ENCODE results near the gene USP36. TPM values are rescaled to one million over a fixed set of nuclear protein-coding genes. Genes with fewer than 3 reads are reported as not detected.

USP36 gene
- total RNA-seq, 1 donor from 2014 or later, result 18.8 TPM

DNA sequence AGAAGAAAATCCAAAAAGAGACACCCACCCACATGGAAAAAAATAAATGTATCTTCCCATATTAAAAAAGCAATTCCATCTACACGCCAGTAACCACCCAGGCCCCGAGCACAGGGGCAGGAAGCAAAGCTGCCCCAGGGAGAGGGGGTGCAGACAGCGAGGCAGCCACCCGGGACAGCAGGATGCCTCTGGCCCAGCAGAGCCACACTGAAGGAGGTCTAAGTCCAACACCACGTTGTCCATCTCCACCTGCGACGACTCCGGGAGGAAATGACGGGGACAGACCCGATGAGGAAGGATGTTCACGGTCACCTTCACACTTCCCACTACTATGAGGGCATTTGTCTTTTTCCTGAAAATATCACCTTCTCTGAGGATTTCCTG lies 44.1 kb downstream of the USP36 start:
- DNase-seq (ENCODE audit: low spot score in 2 of 2) (no peak), FAIRE-seq (no peak)

DNA sequence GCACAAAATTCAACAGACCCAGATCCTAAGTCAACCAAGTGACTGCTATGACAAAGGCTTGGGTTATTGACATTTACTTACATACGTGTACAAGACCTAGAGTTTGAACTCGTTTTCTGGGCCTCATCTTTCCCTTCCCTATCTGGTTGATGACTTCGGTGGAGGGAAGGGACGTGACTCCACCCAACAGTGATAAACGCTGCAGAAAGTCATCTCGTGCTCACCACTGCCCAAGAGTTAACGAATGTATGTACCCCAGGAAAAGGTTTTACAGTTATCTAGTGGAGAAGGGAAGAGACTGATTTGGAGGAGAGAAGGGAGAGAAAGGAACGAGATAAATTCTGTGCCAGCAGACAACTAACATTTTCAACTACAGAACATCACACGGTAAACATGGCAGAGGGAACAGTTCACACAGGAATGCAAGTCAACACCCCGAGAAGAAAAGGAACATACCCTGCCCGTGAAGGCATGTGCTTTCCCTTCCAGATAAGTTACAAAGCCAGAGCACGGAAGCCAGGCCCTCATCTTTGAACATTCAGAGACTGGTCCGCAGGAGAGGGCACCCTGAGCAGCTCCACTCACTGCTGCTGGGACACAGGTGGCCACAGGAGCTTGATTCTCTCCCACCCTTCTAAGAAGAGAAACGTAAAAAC lies 44.6 kb downstream of the USP36 start:
- FAIRE-seq (no peak), DNase-seq (ENCODE audit: low spot score in 2 of 2) (no peak)

DNA sequence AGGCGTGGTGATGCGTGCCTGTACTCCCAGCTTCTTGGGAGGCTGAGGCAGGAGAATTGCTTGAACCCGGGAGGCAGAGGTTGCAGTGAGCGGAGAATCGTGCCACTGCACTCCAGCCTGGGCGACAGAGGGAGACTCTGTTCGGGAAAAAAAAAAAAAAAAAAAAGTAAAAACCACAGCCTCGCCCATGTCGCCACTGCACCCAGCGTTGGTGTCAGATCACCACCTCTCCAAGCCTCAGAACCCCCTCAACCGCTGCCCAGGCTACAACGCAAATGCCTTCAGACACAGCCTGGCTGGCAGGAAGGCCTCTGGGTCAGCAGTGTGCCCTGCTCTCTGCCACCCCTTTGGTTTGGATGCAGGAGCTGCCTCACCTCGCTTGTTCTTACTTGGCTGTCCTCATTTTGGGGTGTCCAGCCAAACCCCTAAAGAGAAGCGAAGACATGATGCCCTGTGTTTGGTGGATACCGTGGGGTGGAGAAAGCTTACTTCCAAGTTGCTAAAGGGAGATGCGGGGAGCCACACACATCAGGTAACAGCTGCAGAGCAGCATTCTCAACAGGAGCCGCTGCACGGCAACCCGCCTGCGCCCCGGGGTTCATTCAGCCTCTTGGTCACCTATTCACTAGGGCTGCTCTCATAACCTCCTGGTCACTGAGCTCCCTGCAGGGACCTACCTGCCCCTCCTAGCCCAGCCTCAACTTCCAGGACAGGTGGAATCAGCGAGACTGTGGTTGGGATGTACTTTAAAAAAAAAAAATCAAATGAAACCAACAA lies 45.6 kb downstream of the USP36 start:
- FAIRE-seq (no peak), DNase-seq (ENCODE audit: low spot score in 2 of 2) (no peak)

- DNase-seq (ENCODE audit: low spot score in 2 of 2), result no peak
- no peak for FAIRE-seq
These were observed 46.2 kb downstream of the USP36 start for GRCh38 chr17:78794399-78794798.

DNA sequence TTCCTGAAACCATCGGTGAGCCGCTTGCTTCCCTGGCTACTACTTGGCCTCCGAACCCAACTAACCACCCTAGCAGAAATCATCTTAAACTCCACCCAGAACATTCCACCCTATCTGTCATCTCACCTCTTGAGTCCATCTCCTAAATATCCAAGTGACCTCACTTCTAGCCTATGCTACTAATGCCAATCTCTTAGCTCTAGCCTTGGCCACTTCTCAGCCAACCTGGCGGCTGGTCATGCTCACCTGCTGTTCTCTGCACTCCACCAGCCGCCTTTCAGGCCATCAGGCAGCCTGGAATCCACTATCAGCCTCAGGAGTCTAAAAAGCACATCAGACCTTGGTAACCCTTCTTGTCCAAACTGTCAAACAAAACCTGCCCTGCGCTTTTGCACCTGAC lies 46.6 kb downstream of the USP36 start:
- FAIRE-seq (no peak), DNase-seq (ENCODE audit: low spot score in 2 of 2) (no peak)

GRCh38 chr17:78793415-78793814 lies 47.2 kb downstream of the USP36 start:
- no peak for FAIRE-seq
- DNase-seq (ENCODE audit: low spot score in 2 of 2), result no peak

- DNase-seq (ENCODE audit: low spot score in 2 of 2) (no peak), FAIRE-seq (no peak)
These were observed 48.5 kb downstream of the USP36 start for GRCh38 chr17:78791840-78792709.

- DNase-seq (ENCODE audit: low spot score in 2 of 2) (no peak), FAIRE-seq (no peak)
These were observed 50.1 kb downstream of the USP36 start for GRCh38 chr17:78790552-78790951.

GRCh38 chr17:78789663-78790181 lies 50.9 kb downstream of the USP36 start:
- FAIRE-seq (no peak), DNase-seq (ENCODE audit: low spot score in 2 of 2) (no peak)

- FAIRE-seq, result no peak
- no peak for DNase-seq (ENCODE audit: low spot score in 2 of 2)
These were observed 51.4 kb downstream of the USP36 start for GRCh38 chr17:78789149-78789662.

DNA sequence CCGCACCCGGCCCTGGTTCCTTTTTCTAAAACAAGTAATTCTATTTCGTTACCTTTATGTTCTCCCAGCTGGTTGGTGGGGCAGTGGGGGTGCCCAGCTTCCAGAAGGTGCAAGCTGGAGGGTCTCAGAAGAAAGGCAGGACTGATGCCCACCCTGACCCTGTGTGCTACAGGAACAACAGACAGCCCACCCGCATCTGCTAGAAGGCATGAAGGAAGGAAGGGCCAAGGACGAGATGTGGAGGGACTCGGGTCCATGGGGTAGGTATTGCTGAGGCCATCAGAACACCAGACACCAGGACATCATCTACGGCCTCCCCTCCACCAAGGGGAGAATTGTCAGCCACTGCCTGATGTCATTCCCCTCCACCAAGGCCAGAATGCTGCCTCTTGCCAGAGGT lies 52.2 kb downstream of the USP36 start:
- no peak for FAIRE-seq

DNA sequence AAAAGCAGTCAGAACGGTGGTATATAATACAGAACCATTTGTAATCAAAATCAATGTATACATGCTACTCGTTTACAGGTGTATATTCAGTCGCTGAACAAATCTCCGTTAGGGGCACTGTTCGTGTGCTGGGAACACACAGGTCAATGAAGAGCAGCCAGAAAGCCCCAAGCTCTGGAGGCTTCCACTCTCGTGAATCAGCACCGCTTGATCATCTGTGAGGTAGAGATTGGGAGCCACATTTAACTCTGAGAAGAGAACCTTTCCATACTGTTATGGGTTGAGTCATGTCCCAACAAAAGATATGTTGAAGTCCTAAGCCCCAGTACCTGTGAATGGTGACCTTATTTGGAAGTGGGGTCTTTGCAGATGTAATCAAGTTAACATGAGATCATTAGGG lies 53.2 kb downstream of the USP36 start:
- FAIRE-seq (no peak), DNase-seq (ENCODE audit: low spot score in 2 of 2) (no peak)

More for the DNA sequence above, 52.2 kb downstream of the USP36 start:
- DNase-seq (ENCODE audit: low spot score in 2 of 2), result no peak

DNA sequence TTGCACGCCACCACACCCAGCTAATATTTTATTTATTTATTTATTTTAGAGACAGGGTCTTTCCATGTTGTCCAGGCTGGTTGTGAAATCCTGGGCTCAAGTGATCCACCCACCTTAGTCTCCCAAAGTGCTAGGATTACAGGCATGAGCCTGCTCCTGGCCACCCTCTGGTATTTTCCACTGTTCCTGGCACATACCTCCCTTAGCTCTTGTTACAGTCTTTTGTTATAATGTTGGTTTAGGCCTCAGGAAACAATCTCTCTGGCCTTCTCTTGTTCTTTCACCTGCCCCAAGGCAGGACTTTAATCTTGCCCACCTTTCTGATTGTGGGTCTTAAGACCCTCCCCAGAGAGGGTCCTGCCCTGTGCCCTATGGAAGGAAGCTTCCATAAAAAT lies 55.0 kb downstream of the USP36 start:
- no peak for DNase-seq (ENCODE audit: low spot score in 2 of 2)
- FAIRE-seq, result no peak

GRCh38 chr17:78785011-78785662 lies 55.5 kb downstream of the USP36 start:
- no peak for FAIRE-seq
- no peak for DNase-seq (ENCODE audit: low spot score in 2 of 2)

DNA sequence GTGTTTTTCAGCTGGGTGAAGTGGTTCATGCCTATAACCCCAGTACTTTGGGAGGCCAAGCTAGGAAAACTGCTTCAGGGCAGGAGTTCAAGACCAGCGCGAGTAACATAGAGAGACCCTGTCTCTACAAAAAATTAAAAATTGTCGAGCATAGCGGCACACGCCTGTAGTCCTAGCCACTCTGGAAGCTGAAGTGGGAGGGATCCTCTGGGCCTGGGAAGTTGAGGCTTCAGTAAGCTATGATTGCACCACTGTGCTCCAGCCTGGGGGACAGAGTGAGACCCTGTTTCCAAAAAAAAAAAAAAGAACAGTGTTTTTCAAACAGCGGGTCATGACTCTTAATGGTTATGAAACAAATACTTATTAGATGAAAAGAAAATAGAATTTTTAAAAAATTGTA lies 56.3 kb downstream of the USP36 start:
- DNase-seq (ENCODE audit: low spot score in 2 of 2) (no peak), FAIRE-seq (no peak)

GRCh38 chr17:78783711-78784324 lies 56.8 kb downstream of the USP36 start:
- DNase-seq (ENCODE audit: low spot score in 2 of 2) (no peak), FAIRE-seq (no peak)

DNA sequence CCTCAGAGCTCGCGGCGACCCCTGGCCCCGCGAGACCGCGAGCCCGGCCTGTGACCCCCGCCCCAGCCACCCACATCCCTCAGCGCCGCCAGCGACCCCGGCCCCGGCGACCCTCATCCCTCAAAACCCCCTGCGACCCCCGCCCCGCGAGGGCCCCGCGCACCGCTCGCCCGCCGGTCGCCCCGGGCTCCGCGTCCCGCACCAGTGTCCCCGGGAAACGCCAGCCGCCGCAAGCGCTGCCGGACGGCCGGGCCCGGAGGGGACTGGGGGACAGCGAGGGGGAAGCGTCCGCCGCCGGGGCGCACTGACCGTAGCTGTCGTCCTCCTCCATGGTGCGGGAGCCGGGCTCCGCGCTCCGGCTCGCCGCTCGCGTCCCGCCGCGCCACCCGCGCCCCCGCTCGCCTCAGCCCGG lies 58.7 kb downstream of the USP36 start, which contains the start of gene CYTH1:
Gene CYTH1 (minus strand): TSS at position 381 of the 412 bp plus-strand sequence. CDS start 50 bp downstream, at position 331.
- DNase-seq (ENCODE audit: low spot score in 2 of 2) (no peak), FAIRE-seq (no peak)

- FAIRE-seq (no peak), DNase-seq (ENCODE audit: low spot score in 2 of 2) (no peak)
These were observed 59.3 kb downstream of the USP36 start for GRCh38 chr17:78781104-78781892.

GRCh38 chr17:78780335-78780734 lies 60.3 kb downstream of the USP36 start:
- FAIRE-seq (no peak), DNase-seq (ENCODE audit: low spot score in 2 of 2) (no peak)
